GM19023 (cell line): Measurements from ENCODE around the gene FAH.
"Not testable (repeated sequence)": the region's sequence is repeated elsewhere in the genome, so short reads cannot be mapped to it uniquely, and the experiment has no call there.

Experiments used
- ATAC-seq: cut with Tn5 transposase; IDR thresholded peaks from one replicate; pipeline ENCODE4 v1.9.1; 2021; ENCODE audit warnings: mild to moderate bottlenecking, moderate library complexity; ENCODE audit not compliant: unreplicated experiment

Gene FAH

GRCh38 chr15:80151148-80151547, 1.7 kb upstream of the FAH start:
- no peak for ATAC-seq

- ATAC-seq: no peak
Observed at GRCh38 chr15:80151576-80151975, 1.2 kb upstream of the FAH start.

- ATAC-seq: peak; percentile 47
Observed at GRCh38 chr15:80152180-80152895, 461 bp upstream of the FAH start.

- no peak for ATAC-seq
Observed at GRCh38 chr15:80153900-80154299, 1.1 kb downstream of the FAH start.

- ATAC-seq: no peak
Observed at GRCh38 chr15:80154336-80154735, 1.5 kb downstream of the FAH start.

- no peak for ATAC-seq
Observed at GRCh38 chr15:80155001-80155377, 2.2 kb downstream of the FAH start.

- ATAC-seq: not testable (repeated sequence)
Observed at GRCh38 chr15:80155378-80156175, 2.8 kb downstream of the FAH start.

GRCh38 chr15:80156176-80156720, 3.4 kb downstream of the FAH start:
- no peak for ATAC-seq

GRCh38 chr15:80157215-80157614, 4.4 kb downstream of the FAH start:
- no peak for ATAC-seq

- ATAC-seq: no peak
Observed at GRCh38 chr15:80159301-80159700, 6.5 kb downstream of the FAH start.

GRCh38 chr15:80159811-80160569, 7.2 kb downstream of the FAH start:
- no peak for ATAC-seq

- ATAC-seq: peak; percentile 74
Observed at GRCh38 chr15:80160570-80161156, 7.9 kb downstream of the FAH start.

GRCh38 chr15:80161468-80162016, 8.7 kb downstream of the FAH start:
- no peak for ATAC-seq

GRCh38 chr15:80162059-80162554, 9.3 kb downstream of the FAH start:
- ATAC-seq: no peak

- no peak for ATAC-seq
Observed at GRCh38 chr15:80163217-80163616, 10.4 kb downstream of the FAH start.

- ATAC-seq: no peak
Observed at GRCh38 chr15:80163897-80164296, 11.1 kb downstream of the FAH start.

GRCh38 chr15:80167936-80168335, 15.1 kb downstream of the FAH start:
- ATAC-seq: no peak

GRCh38 chr15:80168421-80168820, 15.6 kb downstream of the FAH start:
- ATAC-seq: no peak

GRCh38 chr15:80169768-80170357, 17.1 kb downstream of the FAH start:
- no peak for ATAC-seq

GRCh38 chr15:80170596-80170995, 17.8 kb downstream of the FAH start:
- ATAC-seq: no peak
